NCI-H2081 treated with DMSO at 0.1 percent for 48 hours (cell line): ENCODE data around the gene SIGLEC10.
"Not testable (repeated sequence)": the region's sequence is repeated elsewhere in the genome, so short reads cannot be mapped to it uniquely, and the experiment has no call there.

Source experiments
- DNase-seq: peaks from one replicate; lab custom pipeline; 2025; lab: John Stamatoyannopoulos, UW

Gene SIGLEC10

DNA sequence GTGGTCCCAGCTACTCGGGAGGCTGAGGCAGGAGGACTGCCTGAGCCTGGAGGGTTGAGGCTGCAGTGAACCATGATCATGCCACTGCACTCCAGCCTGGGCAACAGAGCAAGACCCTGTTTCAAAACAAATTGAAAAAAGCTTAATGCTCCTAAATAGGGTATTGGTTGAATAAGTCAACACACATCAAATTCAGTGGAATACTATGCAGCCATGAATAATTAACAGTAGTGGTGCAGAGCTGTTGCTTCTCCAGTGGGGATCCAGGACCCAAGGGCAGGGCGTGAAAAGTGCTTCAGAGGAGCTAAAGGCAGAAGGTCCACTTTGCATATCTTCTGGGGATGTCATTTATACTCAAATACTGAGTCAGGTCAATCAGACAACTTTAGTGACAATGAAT lies 22.6 kb upstream of the SIGLEC10 start:
- no peak for DNase-seq

DNA sequence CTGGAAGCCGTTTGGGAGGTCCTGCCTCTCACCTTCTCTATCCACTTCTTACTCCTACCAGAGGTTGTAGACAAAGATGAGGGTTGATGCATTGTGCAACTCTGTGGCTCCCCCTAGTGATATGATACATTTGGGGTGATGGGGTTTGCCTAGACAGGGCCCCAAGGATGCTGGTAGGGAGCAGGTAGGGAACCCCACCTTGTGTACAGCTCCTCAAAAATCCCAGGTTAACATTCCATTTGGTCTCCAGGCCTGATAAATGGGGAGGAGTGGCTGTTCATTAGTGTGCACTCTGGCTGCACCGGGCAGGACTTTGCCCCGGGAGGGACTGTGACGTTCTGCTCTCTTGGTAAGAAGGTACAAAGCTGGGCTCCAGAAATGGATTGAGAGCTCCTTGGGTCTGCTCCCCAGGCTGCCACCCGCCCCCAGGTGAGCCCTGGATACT lies 21.6 kb upstream of the SIGLEC10 start:
- no peak for DNase-seq

DNA sequence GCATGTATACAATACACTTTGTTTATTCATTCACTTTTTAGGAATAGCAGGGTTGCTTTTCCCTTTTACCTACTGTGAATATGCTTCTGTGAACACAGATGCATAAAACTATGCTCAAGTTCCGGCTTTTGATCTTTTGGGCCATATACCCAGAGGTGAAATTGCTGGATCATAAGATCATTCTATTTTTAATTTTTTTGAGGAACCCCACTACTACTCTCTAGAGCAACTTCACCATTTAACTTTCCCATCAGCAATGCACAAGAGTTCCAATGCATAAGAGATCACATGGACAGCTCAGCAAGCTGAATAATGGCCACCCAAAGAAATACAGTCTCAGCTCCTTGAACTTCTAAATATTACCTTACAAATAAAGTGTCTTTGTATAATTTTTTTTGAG lies 17.0 kb upstream of the SIGLEC10 start:
- DNase-seq, result no peak

DNA sequence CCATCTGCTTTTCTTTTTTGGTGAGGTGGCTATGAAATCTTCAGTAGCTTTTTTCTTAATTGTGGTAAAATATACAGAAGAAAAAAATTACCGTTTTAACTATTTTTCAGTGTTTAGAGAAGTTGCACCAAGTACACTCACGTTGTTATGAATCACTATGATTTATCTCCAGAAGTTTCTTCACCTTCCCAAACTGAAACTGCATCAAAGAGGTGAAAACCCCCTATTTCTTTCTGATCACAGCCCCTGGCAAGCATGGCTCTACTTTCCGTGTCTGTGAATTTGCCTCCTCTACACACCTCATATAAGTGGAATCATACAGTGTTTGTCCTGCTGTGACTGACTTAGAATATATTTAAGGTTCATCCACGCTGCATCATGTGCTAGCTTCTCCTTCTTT lies 15.6 kb upstream of the SIGLEC10 start:
- no peak for DNase-seq

DNA sequence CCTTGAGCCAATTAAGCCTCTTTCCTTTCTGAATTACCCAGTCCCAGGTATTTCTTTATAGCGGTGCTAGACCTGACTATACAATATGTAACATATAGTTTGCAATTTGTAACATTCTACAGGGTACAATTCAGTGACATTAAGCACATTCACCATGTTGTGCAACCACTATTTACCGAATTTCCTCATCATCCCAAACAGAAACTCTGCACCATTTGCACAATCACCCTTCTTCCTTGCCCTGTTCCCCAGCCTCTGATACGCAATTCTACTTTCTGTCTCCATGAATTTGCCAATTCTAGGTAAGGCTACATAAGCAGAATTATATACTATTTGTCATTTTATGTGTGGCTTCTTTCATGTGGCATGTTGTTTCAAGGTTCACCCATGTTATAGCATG lies 13.7 kb upstream of the SIGLEC10 start:
- DNase-seq, result no peak

DNA sequence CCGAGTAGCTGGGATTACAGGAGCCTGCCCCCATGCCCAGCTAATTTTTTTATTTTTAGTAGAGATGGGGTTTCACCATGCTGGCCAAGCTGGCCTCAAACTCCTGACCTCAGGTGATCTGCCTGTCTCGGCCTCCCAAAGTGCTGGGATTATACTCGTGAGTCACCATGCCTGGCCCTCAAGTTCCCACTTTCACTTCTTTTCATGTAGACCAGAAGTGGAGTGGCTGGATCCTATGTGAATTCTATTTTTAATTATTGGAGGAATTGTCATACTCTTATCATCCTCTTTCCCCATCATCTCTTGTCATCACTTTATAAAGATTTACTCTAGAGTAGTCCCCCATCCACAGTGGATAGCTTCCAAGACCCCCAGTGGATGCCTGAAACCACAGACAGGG lies 12.8 kb upstream of the SIGLEC10 start:
- no peak for DNase-seq

DNA sequence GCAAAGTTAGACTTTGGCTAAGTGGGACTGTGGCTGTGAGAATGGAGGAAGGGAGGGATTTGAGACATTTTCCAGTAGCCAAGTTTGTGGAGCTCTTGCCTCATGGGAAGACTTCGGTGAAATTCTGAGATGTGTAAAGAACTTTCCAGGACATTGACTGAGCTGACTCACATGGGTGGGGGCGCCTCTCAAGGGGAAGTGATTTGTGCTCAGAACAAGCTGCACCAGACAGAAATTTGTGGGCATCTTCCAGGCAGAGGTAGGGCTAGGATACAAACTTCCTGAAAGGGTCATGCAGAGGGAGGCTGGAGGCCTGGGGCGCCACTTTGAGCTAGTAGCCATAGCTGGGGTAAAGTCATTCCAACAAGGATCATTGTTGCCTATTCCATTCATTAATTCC lies 9.8 kb upstream of the SIGLEC10 start:
- DNase-seq, result no peak

DNA sequence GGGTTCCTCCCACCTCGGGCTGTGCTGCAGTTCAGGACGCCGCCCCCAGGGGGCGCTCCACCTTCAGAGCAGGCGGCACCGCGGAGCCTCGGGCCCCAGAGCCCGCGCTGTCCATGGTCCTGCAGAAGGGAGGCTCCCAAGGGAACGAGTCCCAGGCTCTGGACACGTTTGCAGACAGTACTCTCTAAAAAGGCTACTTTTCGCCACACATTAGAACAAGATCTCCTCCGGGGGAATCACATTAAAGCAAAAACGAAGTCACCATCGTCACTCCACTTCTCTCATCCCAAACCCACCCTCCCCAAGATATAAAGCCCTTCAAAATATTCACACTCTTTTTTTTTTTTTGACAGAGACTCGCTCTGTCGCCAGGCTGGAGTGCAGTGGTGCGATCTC lies 4.6 kb upstream of the SIGLEC10 start:
- no peak for DNase-seq

DNA sequence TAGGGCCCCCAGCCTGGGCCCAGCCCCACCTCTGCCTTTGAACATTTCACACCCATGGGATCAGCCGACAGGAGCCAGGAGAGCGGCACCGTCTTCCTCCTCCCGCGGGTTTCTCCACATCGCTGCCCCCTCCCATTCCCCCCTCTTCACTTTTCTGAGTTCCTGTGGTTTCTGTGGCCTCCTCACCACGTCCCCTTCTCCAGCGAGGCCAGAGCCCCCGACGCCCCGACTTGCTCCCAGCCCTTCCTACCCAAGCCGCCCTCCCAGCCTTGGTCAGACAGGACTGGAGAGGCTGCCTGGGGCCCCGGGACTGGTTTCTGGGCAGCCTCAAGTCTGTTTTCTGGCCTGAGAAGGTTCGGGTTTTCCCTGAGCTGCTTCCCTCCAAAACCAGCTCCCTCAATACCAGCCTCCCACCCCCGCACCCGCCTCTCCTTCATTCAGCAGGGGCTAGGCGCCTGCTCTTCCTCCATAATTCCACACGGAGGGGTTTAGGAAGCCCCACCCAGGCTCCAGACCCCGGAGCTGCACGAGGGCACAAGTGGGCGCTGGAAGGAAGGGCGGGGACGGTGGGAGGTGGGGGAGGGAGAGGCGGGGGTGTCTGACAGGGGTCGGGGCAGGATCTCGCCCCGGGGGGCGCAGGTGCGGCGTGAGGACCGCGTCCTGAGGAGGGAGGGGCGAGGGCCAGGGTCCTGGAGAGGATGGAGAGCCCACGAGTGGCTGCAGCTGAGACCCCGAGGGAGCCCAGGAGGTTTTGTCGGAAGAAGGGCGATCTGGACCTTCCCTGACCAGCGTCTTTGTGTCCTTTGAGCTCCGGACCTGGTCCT lies 4.0 kb upstream of the SIGLEC10 start:
- DNase-seq, result no peak

DNA sequence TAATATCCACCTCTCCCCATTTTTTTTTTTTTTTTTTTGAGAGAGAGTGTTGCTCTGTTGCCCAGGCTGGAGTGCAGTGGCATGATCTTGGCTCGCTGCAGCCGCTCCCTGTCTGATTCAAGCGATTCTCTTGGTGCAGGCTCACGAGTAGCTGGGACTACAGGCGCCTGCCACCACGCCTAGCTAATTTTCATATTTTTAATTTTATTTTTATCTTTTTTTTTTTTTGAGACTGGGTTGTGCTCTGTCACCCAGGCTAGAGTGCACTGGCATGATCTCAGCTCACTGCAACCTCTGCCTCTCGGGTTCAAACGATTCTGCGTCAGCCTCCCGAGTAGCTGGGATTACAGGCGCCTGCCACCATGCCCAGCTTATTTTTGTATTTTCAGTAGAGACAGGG lies 3.1 kb upstream of the SIGLEC10 start:
- DNase-seq, result not testable (repeated sequence)

DNA sequence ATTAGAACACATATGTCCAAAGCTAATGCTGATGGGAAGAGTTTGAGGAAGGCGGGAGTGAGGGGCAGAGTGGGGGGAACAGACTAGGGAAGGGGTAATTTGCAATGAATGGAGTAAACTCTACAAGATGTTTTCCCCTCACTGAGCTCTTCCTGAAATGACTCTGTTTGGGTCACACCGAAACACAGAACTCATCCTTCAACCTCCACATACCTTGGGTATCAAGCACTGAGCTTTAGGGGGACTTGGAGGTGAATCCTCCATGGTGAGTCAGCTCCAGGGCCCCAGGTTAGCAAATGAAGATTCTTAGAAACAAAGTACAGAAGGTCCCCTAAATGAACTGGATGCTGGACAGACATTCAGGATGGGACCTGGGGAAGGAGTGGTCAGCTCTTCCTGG lies 1.3 kb upstream of the SIGLEC10 start:
- no peak for DNase-seq

DNA sequence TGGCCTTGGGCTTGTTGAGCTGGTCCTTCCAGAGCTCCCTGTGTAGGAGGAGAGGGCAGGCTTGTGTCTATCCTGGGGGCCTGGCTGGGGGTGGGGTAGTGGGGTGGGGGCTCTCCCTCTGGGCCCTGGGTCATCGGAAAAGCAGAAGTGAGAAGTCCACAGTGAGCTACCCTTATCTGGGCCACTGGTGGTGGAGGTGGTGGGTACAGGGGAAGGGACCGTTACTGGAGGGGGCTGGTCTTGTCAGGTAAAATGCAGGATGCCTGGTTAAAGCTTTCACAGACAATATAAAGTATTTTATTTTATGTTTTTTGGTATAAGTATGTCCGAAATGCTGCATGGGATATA lies 342 bp upstream of the SIGLEC10 start:
- DNase-seq, result no peak

DNA sequence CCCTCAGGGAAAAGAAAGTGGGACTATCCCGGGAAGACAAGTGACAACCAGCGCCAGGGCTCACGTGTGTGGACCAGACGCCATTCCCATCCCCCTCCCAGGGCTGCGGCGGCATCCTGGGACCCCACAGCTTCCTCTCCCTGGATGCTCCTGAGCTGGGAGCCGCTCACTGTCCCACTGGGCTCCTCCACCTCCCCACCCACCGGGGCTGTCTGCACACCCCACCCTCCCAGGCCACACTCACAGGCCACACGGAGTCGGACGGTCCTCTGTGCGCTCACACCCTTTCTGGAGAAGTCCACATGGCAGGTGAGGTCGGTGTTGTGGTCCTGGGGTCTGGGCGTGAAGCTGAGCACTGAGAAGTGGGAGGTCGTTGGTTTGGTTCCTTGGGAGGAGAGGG lies 1.0 kb downstream of the SIGLEC10 start:
- not testable (repeated sequence) for DNase-seq

DNA sequence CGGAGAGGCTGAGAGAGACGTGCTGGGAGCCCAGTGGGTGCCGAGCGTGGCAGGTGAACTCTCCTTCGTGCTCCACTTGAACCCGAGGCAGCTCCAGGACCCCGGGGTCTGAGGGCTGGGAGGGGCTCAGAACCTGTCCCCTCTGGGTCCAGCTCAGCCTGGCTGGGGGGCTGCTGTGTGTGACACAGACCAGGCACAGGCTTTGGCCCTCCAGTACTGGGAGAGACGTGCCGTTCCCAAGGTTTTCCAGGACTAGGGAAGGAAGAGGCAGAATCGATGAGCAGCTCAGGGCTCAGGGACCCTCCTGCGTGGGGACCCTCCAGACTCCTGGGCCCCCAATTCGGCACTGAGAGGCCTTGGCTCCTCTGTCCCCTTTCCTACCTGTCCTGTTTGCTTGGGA lies 2.3 kb downstream of the SIGLEC10 start:
- no peak for DNase-seq

DNA sequence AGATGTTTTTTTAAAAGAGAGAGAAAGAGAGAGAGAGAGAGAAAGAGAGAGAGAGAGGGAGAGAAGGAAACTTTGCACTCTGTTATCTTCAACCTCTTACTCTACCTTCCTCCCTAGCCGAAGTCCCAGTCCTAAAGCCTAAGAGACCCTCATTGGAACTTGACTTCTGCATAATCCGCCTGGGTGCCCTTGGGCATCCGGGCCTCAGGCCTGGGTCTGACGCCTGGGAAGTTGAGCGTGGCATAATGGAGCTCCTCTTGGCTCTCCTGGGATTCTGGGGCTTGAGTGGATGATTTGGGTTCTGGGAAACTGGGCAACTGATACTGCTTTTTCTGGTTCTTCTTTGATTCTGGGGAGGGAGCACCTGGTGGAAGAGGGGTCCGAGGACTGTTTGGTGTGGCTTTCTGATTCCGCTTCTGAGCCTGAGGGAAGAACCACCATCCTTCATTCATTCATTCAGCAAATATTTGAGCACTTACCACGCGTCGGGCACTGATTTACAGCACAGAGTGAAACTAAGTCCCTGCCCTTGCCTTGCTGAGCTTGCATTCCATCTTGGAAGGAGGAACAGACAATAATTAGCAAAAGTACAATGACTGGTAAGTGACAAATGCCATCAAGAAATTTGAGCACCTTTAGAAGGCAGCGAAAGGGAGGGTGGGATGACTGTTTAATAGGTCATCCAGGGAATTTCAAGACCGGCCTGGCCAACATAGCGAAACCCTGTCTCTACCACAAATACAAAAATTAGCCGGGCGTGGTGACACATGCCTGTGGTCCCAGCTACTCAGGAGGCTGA lies 6.3 kb downstream of the SIGLEC10 start:
- no peak for DNase-seq

DNA sequence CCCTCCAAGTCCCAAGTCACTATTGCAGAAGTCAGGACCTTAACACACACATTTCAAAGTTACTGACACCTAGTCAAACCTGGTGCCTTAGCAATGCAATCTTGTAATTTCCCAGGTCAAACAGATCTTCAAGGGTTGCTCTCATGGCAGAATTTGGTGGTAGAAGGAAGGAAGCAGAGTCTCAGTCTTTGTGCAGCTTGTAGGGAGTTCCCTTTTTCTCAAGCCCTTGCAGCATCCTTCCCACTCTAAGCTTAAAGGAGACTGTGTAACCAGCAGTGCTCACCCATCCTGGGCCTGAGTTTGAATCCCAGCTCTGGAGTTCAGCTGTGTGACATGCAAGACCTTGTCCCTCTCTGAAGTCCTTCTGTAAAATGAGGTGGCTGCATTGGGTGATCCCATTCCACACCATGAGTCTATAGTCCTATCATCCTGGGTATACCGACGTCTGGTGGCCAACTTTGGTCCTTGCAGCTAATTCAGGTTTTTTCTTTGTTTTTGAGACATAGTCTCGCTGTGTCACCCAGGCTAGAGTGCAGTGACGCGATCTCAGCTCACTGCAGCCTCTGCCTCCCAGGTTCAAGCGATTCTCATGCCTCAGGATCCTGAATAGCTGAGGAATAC lies 9.8 kb downstream of the SIGLEC10 start:
- no peak for DNase-seq

DNA sequence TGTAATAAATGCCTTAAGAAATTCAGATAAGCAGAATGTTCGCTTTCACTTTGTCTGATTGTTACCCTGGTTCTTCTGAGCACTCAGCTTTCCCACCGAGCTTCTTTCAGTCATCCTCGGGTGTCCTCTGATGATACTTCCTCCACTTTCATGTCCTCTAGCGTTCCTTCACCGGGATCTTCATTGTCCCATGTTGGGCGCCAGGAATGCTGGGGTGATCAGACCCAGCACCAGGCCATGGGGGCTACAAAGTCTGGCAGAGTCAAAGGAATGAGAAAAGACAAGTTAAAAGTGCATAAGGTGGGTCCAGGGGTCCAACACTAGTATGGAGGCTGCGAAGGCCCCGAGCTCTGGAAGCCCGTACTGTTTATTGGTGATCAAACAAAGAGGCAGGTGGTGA lies 15.3 kb downstream of the SIGLEC10 start:
- DNase-seq, result no peak

DNA sequence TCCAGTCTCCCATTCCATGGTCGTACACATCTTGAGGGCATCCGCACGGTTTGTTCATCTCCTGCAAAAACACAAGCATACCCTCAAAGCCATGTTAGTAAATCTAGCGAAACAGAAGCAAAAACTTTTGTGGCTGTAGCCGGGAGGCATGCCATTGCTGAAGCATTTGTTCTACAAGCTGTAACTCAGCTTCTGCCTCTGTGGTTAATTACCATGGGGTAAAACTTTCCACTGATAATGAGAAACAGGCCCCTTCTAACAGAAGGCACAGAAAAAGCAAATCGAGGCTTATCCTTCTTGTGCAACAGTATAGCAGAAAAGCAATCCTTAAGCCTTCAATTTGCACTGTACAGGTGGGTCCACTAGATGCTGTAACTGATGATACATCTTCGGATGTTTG lies 17.5 kb downstream of the SIGLEC10 start:
- DNase-seq, result not testable (repeated sequence)

DNA sequence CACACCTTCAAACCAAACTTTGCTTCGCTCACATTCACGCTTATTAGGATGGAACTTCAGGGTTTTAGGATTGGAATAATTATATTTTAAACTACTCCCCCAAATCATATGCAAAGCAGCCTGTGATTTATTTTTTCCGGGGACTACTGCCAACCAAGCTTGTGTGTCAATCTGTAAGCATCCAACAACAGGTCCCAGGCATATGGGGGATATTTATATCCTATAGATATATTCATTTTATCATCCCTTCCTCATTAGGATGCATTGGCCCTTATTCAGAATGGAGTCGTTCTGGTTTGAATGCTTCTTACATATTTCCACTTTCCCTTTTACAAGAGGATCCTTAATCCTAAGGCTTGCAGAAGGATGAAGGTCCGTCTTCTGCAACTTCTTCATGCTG lies 18.2 kb downstream of the SIGLEC10 start:
- DNase-seq, result no peak

DNA sequence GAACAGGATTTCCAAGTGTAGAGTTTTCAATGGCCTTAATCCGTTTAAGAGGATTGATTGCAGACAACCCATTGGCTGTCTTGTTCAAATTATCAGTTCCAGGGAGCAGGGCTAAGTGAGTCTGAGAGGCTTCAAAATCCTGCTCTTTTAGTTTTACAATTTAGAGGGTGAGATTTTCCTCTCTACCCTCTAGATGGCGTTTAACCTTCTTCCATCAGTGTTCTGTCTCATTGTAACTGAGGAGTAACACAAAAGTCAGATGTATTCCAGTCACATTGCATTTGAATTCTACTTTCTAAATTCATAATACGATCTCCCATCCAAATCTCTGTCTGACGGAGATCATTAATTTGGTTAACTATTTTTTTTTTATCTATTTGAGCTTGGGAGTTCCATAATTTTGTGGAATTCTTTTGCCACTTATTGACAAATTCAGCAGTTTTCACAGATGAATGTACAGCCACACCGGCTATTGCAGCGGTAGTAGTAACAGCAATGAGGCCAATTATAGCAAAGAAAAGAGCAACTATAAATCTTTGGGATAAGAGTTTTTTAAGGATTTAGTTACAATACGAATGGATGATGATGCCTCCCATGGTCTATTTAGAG lies 19.2 kb downstream of the SIGLEC10 start:
- DNase-seq, result no peak

DNA sequence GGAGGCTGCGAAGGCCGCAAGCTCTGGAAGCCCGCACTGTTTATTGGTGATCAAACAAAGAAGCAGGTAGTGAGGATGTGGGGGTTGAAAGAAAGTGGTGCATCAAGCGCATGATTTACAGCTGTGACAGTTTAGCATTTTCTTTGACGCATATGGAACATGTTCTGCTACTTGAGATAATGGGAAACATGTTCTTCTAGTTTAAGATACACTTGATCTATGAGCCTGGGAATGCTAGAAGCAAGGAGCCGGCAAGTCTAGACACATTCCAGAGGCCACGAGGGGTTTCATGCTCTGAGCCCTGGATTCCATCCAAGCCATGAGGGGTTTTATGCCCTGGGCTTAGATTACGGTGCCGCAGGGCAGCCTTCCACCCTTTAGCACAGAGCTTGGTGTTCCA lies 20.0 kb downstream of the SIGLEC10 start:
- DNase-seq, result not testable (repeated sequence)

DNA sequence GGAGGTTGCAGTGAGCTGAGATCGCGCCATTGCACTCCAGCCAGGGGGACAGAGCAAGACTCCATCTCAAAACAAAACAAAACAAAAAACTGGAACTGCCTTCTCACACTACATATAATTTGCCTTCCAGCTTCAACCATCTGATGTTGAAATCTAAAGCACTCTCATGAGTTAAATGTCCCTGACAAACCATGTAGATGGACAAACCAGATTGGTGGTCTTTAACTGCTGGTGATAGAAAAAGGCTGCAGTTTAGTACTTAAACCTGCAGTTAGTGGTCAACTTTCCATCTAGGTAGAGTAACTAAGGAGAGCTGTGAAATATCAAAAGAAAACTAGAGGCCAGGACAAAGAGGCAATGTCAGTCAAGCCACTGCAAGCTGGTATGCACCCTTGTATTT lies 21.3 kb downstream of the SIGLEC10 start:
- no peak for DNase-seq
